ENCODE measurements around the gene KIF26B.
A peak's percentile ranks its signal among the peaks of the same experiment; 100 is the strongest.
"Not testable (repeated sequence)": the region's sequence is repeated elsewhere in the genome, so short reads cannot be mapped to it uniquely, and the experiment has no call there.

KIF26B gene

GRCh38 chr1:245283001-245283400 is 128.2 kb downstream of the KIF26B start:
- no peak for DNase-seq (ENCODE audit: low read depth)

GRCh38 chr1:245285168-245285567 is 130.4 kb downstream of the KIF26B start:
- DNase-seq (ENCODE audit: low read depth) = no peak

DNA sequence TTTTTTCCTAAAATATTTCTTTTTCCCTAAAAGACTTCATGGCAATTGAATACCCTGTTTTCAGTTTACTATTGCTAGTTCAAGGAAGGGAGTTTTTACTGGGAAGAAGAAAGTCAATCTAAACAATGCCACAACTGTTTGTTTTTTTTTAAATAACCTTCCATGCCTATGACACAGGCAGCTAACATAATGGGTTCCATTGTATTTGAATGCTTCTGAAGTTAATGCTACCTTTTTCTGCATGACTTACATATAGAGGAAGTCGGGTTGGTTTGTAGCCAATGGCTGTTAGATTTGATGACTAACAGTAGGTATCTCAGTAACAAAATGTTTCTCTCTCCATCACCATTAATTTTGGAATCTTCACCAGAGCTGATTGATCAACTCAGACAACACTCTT is 134.0 kb downstream of the KIF26B start:
- DNase-seq (ENCODE audit: low read depth) = no peak

DNA sequence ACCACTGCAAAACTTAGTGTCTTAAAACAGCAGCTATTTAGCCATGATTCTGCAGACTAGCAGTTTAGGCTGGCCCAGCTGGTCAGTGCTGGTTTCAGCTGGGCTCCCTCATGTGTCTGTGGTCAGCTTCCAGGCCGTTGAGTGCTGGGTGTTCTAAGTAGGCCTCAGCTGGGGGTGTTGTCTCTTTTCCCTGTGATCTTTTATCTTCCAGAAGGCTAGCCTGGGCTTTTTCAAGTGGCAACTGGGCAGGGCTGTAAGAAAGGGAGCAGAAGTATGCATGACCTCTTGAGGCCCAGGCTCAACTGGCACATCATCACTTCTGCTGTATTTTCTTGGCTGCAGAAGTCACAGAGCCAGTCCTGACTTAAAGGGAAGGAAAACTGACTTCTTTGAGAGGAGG is 136.1 kb downstream of the KIF26B start:
- DNase-seq (ENCODE audit: low read depth) = no peak

DNA sequence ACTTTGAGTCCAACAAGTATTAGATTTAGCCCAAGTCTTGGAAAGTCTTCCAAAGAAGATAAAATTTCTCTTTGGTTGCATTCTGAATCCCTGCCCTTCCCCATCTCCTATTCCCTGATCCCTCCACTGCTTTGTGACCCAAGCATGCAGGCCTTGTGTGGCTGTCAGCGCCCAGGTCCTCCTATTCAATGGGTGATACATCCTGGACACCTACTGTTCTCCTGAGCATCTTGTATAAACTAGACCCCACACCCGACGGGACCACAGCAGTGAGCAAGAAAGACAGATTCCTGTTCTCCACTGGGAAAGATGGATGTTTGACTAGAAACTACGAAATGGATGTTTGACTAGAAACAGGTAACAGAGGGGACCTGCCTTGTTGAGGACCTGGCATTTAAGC is 136.6 kb downstream of the KIF26B start:
- no peak for DNase-seq (ENCODE audit: low read depth)

DNA sequence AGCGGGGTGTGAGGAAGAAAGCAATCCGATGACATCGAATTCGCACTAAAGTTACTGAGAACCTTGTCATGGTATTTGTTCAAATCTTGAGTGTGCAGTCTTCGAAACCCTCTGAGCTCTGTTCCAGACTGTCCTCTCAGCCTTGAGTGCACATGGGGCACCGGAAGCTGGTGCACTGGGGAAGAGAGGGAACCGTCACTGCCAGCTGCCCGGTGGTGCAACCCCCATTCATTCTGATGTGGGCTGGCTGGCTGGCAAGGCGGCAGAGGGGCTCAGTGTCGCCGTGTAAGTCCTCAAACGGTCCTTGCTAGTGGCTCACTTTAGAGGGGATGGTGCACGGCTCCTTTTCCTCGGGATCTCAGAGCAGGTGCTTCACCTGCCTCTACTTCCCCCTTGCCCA is 137.4 kb downstream of the KIF26B start:
- no peak for DNase-seq (ENCODE audit: low read depth)

- DNase-seq (ENCODE audit: low read depth) = no peak
Observed at GRCh38 chr1:245292553-245292952, 137.8 kb downstream of the KIF26B start.

DNA sequence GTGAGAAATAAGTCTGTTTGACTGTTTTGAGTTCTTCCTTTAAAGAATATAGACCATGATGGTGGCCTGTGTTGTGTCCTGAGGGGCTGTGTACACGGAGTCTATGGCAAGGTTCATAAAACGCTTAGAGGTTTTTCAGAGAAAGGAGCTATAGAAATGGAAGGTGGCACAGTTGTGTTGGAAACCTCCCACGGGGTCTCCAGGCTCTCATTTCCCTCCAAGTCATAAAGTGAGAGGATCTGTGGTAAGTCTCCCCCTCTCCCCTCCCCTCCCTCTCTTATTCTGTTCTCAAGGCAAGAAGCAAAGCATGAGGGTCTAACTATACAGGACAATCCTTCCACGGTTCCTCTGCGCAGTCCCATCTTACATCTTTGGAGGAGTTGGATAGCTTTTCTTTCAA is 139.2 kb downstream of the KIF26B start:
- no peak for DNase-seq (ENCODE audit: low read depth)

GRCh38 chr1:245298781-245299180 is 144.0 kb downstream of the KIF26B start:
- peak; percentile 37 for DNase-seq (ENCODE audit: low read depth)

DNA sequence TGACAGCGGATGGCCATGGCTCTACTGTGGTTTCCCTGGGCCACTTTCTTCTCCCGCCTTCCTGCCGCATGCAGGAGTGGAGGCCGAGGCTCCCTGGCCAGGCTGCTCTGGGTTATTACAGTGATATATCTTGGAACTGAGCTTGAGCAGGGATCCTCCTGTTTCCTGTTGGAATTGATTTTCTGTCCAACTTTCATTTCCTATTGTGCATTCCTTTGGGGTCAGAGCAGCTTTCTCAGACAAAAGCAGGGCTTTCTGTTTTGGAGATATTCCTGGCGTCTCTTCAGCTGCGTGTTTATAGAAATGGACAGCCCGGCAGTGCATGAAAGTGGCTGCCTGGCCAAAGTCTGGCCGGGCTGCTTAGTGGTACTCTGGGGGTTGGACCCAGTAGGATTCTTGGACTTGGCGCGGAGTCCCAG is 146.4 kb downstream of the KIF26B start:
- DNase-seq (ENCODE audit: low read depth) = peak; percentile 21

- DNase-seq (ENCODE audit: low read depth) = no peak
Observed at GRCh38 chr1:245301921-245302320, 147.1 kb downstream of the KIF26B start.

DNA sequence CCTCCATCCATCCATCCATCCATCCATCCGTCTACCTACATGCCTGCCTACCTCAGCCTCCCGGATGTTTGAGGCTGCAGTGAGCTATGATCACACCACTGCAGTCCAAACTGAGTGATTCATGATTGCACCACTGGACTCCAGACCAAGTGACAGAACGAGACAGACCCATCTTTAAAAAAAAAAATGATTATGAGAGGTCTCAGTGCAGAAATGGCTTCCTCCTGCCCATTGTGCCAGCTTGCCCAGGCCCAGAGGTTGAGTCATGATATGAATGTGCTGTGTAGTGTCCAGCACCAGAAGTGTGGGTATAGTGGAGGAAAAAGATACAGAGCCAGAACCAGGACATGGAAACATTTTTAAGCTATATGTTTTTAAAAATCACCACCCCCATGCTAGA is 149.9 kb downstream of the KIF26B start:
- no peak for DNase-seq (ENCODE audit: low read depth)

DNA sequence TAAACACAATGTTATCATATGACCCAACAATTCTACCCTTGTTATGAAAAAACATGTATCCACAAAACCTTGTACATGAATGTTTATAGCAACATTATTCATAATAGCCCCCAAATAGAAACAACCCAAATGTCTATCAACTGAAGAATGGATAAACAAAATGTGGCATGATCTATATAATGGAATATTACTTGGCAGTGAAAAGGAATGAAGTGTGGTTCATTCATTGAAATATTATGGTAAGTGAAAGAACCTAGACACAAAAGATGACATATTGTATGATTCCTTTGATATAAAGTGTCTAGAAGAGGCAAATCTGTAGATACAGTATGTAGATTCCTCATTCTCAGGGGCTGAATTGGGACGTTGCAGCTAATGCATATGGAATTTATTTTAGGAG is 151.2 kb downstream of the KIF26B start:
- no peak for DNase-seq (ENCODE audit: low read depth)

DNA sequence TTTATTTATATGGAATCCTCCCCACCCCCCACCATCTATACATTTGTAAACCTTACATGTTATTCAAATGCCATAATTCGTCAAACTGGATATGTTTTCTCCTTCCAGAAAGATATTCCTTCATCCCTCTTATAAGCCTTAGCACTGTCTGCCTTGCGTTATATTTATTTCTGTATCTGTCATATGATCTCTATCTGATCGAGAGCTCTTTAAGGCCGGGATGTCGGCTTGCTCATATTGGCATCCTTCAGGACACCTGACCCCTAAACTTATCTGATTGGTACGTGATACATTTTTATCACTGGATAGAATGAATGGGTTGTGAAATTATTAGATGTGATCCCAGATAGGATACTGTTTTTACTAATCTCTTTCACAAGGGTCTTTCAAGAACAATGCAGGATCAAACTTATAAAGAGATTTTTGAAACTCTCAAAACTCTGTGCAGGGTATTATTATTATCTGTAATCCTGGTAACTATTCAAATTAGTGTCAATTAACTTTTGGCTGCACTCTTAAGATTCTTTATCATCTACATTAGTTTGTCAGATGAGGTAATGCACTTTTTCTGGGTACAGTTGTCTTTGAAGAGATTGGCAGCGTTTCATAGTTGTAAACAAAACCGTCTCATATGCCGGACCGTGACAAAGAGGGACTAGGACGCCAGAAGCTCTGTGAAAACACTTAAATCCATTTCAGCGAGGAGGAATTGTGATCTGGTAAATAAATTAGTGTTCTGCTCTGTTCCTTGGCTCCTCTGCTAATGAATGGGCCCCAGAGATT is 152.0 kb downstream of the KIF26B start:
- DNase-seq (ENCODE audit: low read depth) = no peak

GRCh38 chr1:245310571-245311531 is 156.1 kb downstream of the KIF26B start:
- no peak for DNase-seq (ENCODE audit: low read depth)

GRCh38 chr1:245311887-245312536 is 157.2 kb downstream of the KIF26B start:
- no peak for DNase-seq (ENCODE audit: low read depth)

- no peak for DNase-seq (ENCODE audit: low read depth)
Observed at GRCh38 chr1:245313576-245313975, 158.8 kb downstream of the KIF26B start.

- no peak for DNase-seq (ENCODE audit: low read depth)
Observed at GRCh38 chr1:245316784-245317183, 162.0 kb downstream of the KIF26B start.

GRCh38 chr1:245317217-245317616 is 162.4 kb downstream of the KIF26B start:
- no peak for DNase-seq (ENCODE audit: low read depth)

- no peak for DNase-seq (ENCODE audit: low read depth)
Observed at GRCh38 chr1:245319094-245319493, 164.3 kb downstream of the KIF26B start.

DNA sequence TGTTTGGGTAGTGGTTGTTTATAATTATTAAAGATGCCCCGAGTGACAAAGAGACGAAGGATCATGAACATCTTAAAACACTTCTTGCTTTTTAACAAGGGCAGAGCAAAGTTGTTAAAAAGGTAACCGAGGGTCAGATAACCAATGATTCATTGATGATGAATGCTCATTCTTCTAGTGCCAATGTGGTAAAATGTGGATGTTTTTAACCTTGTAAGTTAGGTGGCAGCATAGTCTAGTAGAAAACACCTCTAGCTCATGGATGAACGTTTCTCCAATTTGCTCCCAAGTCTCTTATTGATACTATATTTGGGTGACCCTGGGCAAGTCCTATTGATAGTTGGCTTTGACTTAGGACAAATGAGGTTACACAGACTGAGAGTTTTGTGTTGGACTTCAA is 167.9 kb downstream of the KIF26B start:
- DNase-seq (ENCODE audit: low read depth) = no peak

- DNase-seq (ENCODE audit: low read depth) = not testable (repeated sequence)
Observed at GRCh38 chr1:245323765-245324164, 169.0 kb downstream of the KIF26B start.
